ENCODE data around the gene MAPK8. TPM values are rescaled to one million over a fixed set of nuclear protein-coding genes. Genes with fewer than 3 reads are reported as not detected.
A peak's percentile ranks its signal among the peaks of the same experiment; 100 is the strongest.

MAPK8 gene
- total RNA-seq, 1 experiment from 2014 or later, result 47.2 TPM

DNA sequence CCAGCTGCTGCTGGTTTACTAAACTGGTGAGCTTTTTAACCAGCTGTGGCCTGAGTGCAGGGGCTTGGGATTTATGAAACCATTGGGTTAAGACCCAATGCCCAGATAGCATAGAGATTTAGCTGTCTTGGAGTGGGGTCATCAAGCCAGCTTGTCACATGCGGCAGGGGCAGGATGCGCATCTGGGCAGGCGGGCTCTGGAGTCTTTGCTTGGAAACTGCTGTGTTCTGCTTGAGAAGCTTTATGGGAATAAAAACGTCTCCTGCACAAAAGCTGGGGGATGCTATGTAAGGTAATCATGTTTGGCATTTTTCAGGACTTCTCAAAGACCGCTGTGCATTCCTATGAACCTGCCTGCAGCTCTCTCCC, 136.3 kb downstream of the MAPK8 start:
- Histone ChIP-seq H3K27me3 (no peaks in the 10 kb centered on the region), H3K36me3 (no peaks in the 10 kb centered on the region; the same call in 1 of the 2 replicates), H3K4me3 (no peak overlapping the region), H3K9me3 (no peaks in the 10 kb centered on the region)
- DNase-seq, result no peak

DNA sequence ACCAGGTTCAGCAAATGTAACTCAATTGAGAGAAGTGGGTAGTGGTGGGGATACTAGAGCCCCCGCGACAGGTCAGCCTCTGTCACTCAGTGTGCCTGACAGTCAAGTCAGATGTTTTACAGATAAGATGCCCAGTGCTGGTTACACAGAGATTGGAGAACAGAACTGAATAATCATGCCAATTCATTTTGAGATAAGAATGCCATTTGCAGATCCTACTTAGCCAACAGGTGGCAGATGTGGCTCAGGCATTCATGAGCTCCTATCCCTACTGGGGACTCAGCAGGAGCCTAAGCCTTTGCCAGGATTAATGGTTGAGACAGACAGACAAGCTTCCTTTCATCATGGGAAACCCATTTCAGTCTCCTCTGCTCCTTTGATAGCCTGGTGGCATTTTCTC, 137.8 kb downstream of the MAPK8 start:
- H3K36me3 ChIP-seq, result no peaks in the 10 kb centered on the region; the same call in 1 of the 2 replicates

DNA sequence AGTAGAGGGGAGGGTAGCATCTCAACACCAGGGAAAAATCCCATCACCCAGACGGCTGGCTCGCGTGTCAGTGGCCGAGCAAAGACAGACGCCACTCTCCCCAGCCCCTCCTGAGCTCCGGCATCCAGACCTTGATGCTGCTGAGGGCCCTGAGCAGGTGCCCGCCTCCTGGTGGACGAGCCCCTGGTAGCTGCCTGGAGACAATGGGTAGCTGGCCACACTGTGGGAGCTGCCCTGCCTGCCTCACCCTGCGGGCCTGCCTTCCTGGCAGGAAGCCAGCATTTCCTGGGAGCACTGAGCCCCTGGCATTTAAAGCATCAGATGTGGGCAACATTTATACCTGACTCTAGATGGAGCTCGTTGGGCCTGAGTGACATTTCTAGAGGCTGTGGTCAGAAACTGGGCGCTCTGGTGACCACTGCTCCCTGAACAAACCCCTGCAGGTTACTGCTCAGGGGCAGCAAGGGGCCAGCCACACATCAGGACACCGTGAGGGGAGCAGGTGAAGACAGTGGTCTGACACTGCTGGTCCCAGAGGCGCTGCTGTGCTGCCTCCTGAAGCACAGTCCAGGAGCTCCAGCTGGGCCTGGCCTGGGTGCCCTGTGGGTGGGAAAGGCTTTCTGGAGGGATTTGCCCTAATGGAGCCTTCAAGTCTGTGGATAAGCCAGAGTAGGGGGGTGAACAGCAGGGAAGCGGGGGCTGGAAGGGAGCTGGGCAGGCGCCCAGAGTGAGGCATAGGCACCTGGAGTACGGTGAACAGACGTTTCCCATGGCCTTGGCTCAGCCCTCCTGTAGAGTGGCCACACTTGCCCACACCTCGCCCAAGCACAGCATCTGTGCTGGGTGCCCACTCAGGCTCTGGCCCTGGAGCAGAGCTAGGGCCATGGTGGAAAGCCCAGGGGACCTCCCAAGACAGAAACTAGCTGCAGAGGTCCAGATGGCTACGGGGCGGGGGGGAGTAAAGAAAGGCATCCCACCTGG, 138.7 kb downstream of the MAPK8 start:
- Histone ChIP-seq H3K9me3 (no peaks in the 10 kb centered on the region), H3K27me3 (no peaks in the 10 kb centered on the region), H3K4me3 (no peak overlapping the region), H3K36me3 (no peaks in the 10 kb centered on the region; the same call in 1 of the 2 replicates)
- peak; percentile 38 for DNase-seq

More for the DNA sequence above, 137.8 kb downstream of the MAPK8 start:
- H3K27me3 ChIP-seq, result no peaks in the 10 kb centered on the region
- H3K4me3 ChIP-seq, result no peak overlapping the region
- H3K9me3 ChIP-seq, result no peaks in the 10 kb centered on the region
- DNase-seq, result peak; percentile 64

DNA sequence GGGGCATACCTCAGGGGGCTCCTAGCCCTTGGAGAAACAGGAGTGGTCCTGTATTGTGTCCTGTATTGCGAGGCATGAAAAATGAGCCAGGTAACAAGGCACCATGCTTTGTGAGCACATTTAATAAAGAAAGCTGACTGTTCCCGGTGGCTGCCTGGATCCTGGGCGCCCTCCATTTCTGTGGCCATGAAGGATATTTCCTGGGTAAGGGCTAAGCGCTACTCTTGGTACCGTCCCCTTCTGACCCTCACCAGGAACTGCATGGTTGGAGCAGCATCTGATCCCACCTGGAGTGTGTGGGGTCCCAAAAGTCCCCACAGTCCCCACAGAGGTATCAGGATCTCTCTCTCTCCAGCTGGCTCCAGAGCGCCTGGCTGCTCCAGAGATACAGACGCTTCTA, 139.5 kb downstream of the MAPK8 start:
- Histone ChIP-seq H3K27me3 (no peaks in the 10 kb centered on the region), H3K9me3 (no peaks in the 10 kb centered on the region), H3K4me3 (no peak overlapping the region), H3K36me3 (0 out of 2 replicates have a peak, but pooled peaks cover under 1% of the 10 kb centered on the region)
- DNase-seq, result no peak

DNA sequence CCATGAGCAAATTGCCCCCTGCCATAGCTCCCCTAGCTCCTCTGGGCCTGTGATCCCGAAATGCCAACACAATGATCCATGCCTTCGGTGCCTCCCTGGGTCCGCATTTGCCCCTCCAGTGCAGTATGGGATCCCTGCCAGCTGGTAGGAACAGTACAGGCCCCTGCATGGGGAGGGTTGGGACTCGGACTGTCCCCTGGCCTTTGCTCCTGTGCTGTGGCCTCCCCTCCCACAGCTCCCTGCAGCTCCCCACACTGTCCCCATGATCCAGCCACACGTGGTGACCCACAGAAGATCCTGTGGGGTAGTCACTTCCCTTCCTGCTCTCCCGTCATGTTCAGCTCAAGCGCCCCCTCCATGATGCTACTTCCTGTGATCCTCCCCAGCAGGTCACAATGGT, 140.3 kb downstream of the MAPK8 start:
- Histone ChIP-seq H3K4me3 (no peak overlapping the region), H3K27me3 (no peaks in the 10 kb centered on the region), H3K9me3 (no peaks in the 10 kb centered on the region), H3K36me3 (0 out of 2 replicates have a peak, but pooled peaks cover 3% of the 10 kb centered on the region)
- DNase-seq, result no peak

DNA sequence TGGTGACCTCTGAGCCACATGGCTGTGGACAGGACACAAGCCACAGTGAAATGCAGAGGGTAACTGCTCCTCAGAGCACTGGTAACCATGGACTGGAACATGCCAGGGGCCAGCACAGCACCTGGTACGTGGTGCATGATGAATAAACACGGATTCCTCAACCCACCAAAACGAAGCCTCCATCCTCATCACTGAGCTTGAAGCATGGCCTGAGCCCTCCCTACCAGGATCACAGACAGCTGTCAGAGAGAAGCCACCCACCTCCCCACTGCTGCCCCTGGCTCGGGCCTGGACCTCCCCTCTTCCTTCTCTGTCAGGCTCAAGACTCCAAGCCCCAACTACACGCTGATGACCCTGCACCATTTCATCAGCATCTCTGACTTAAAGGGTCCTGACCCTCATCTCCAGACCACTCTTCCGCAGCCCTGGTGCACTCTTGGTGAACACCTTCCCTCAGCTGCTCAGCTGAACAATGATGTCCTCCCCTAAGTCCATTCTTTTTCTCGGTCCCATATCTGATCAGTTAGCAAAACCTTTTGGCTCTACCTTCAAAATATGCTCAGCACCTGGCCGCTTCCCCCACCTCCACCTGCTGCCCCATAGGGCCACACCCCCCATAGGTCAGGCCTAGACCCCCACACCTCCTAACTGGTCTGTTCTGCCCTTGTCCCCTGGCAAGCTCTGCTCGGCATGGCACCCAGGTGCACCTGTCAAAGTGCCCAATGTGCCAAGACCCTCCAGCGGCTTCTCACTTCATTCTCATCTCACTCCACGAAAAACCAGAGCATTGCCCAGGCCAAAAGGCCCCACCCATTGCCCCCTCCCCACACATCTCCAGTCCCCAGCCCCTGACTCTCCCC, 141.1 kb downstream of the MAPK8 start:
- H3K36me3 ChIP-seq, result peaks cover 5% of the 10 kb centered on the region
- no peak overlapping the region for H3K4me3 ChIP-seq
- no peaks in the 10 kb centered on the region for H3K27me3 ChIP-seq
- no peak for DNase-seq
- no peaks in the 10 kb centered on the region for H3K9me3 ChIP-seq

DNA sequence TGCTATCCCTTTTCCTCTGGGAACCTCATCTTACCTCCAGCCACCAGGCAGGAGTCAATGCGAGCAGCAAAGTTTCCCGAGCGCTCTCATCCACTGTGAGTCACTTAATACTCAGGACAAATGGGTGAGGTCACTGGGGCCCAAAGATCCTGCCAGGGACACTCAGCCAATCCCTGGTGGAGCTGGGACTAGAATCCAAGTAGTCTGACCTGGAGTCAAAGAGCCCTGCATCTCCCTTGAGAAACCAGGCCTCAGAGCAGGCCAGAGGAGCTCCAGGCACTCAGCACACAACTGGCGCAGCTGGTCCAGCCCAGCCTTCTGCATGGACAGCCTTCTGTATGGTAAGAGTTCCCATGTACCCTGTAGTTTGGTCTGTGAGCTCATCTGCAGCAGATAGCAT, 142.3 kb downstream of the MAPK8 start:
- Histone ChIP-seq H3K4me3 (no peak overlapping the region), H3K9me3 (no peaks in the 10 kb centered on the region), H3K36me3 (peaks cover 5% of the 10 kb centered on the region), H3K27me3 (no peaks in the 10 kb centered on the region)
- DNase-seq, result peak; percentile 73

DNA sequence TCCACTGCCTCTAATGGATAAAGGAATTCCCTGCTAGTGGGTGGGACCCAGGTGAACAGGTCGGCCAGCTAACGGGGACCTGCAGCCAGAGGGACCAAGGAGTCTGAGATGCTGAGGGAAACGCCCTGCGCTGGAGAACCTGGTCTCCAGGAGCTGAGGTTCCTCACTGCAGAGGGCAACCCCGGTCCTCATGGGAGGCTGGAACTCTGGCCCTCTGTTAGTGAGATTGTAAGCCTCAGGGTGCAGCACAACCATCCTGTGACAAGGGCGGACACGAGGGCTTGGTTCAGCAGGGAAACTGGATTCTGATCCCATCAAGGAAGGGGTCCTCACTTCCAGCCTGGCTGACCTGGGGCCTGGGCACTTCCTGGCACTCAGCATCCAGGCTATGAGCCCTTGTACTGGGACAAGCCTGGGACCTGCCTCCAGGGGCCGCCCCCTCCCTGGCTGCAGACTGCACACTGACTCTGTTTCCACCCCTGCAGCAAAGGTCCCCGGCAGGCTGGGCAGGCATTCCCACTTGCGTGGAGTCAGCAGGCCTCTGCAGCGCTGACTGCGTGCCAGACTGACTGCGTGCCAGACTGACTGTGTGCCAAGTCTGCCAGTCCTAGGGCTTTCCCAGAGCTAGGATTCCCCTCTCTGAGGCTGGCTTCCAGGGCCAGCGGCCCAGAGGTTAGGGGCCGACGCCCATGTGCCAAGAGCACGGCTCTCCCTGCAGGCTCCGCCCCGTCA, 143.2 kb downstream of the MAPK8 start:
- peak; percentile 43 for DNase-seq
- Histone ChIP-seq H3K36me3 (peaks cover 5% of the 10 kb centered on the region), H3K27me3 (no peaks in the 10 kb centered on the region), H3K9me3 (no peaks in the 10 kb centered on the region), H3K4me3 (no peak overlapping the region)

DNA sequence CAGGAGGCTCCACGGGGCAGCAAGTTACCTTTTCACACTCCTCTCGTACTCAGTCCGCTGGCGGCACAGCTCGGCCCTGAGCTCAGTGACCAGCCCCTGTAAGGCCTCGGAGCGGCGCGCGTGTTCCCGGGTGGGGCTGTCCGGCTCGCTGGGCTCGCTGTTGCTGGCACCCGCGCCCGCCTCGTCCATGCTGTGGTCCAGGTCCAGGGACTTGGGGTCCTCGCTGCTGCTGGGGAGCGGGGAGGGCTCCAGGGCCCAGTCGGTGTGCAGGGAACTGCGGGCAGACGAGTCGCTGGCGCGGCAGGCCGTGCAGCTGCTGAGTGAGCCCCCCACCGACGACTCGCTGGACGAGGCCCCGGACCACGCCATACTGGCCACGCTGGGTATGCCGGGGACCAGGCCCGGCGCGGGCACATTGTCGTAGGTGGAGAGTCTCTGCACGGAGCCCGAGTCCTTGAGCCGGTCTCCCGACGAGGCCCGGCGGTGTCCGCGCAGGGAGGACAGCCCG, 143.8 kb downstream of the MAPK8 start:
- H3K4me3 ChIP-seq, result no peak overlapping the region
- no peaks in the 10 kb centered on the region for H3K9me3 ChIP-seq
- no peaks in the 10 kb centered on the region for H3K27me3 ChIP-seq
- H3K36me3 ChIP-seq, result peaks cover 5% of the 10 kb centered on the region
- no peak for DNase-seq

DNA sequence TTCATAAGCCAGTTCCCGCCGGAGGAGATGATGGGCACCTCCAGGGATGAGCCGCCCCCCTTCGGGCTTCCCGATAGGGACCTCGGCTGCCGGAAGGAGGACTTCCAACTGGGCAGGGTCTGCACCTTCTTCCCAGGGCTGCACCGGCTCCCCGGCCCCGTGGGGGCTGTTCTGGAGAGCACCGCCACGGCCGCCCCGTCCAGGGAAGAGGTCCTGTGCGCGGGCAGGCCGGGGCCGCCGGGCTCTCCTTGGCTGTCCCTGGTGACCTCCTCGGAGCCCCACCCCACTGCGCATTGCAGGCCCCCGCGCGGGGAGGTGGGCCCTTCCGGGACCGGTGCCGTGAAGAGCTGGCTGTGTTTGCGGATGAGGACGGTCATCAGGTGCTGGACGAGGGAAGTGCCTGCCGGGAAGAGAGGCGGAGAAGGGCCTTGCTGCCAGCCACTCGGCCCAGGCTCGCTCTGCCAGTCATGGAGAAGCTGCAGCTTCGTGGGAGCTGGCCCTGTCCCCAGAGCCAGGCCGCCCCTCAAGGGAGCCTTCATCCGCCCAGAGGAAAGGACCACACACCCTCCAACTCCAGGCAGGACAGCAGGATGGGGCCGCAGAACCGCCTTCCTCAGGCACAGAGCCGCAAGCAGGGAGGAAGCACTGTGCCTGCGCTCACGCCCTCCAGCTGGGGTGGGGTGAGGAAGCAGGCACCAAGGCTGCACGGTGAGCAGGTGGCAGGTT, 144.4 kb downstream of the MAPK8 start:
- H3K27me3 ChIP-seq, result no peaks in the 10 kb centered on the region
- H3K9me3 ChIP-seq, result no peaks in the 10 kb centered on the region
- peaks cover 5% of the 10 kb centered on the region for H3K36me3 ChIP-seq
- no peak for DNase-seq
- no peak overlapping the region for H3K4me3 ChIP-seq

DNA sequence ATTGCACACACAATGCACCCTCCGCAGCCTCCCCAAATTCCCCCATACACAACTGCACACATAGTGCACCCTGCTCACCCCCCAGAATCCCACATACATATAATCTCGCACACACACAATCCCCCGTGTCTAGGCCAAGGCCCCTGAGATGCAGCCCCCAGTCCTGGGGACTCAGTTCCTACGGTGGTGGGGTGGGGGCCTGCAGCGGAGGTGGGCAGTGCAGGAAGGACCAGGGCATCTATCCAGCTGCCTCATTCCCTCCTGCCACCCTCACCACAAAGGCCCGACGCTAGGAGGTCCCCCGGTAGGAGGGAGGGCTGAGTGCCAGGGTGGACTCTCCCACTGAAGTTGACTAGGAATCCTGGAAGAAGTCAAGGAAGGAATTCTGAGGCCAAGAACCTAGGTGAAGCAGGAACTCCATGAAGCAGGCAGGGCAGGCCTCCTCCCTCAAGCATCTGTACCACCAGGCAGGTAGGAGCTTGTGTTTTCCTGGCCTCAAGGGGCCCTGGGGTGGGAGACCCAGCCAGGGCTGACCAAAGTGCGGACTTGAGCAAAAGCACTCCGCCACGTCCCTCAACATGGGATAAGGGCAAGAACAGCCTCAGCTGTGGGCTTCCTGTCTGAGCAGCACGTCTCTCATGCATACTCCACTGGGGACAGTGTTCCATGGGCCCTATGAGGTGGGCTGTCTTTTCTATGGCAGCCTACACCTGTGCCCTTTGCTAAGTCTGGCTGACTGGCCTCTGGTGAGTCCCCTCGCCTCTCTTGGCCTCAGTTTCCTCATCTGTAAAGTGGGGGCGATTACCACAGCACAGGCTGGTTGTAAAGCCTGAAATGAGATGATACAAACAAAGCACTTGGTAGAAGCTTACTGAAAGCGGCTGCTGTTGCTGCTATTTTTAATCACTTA, 145.7 kb downstream of the MAPK8 start:
- Histone ChIP-seq H3K9me3 (no peaks in the 10 kb centered on the region), H3K36me3 (peaks cover 5% of the 10 kb centered on the region), H3K27me3 (no peaks in the 10 kb centered on the region), H3K4me3 (no peak overlapping the region)
- DNase-seq, result no peak

DNA sequence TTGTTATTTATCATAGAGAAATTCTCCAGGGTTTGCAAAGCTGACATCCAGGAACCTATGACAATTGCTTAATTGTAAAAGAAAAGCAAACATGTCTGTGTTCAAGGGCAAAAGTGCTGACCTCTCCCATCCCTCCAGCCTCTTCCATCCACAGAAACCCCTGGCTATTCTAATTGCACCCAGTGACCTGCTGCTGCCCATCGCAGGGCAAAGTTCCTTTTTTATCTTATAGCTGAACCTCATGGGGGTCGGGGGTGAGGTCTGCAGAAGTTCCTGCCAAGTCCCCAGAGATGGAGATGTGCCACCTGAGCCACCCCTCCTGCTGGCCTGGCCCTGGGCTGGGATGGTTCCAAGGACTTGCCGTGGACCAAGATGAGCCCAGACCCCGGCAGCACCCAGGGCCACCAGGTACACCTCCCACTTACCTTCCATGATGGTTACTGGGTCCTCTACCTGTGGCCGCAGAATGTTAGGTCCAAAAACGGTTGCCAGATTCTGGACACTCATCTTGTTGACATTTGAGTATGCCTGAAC, 146.5 kb downstream of the MAPK8 start:
- no peaks in the 10 kb centered on the region for H3K9me3 ChIP-seq
- H3K4me3 ChIP-seq, result no peak overlapping the region
- DNase-seq, result no peak
- H3K36me3 ChIP-seq, result peaks cover 5% of the 10 kb centered on the region
- H3K27me3 ChIP-seq, result no peaks in the 10 kb centered on the region

DNA sequence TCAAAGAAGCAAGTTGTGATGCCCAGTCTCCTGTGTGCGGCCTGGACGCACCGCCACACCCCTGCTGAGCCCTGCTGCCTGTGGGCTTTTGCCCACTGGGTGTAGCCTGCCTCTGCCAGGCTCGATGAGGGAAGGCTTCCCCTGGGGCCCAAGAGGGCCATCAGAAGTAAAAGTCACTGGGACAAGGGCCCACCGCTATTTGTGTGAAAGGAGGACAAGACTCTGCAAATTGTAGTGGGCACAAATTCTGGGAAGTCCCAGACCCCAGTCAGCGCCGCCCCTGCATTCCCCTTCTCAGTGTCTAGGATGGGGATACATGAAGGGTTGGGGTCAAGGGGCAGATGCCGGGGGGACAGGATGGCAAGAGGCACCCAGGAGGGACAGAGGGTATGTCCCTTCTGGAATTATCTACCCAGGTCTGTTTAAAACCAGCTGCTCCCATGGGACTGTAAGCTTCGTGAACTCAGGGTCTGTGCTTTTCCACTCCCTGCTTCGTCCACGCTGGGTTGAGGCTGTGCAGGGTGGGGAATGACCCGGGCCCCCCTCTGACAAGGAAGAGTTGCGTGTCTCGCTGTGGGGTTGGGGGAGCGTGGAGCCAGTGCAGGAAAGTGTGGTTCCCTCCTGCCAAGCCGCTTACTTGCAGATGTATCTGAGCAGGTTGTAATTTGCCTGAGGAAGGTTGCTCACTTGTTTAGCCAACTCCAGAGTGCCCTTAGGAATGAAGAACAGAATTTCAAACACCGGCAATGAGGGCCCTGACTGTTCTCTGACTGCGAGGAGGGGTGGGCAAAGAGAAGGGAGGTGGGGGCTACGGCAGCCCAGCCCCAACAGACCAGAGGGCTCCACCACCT, 147.2 kb downstream of the MAPK8 start:
- Histone ChIP-seq H3K27me3 (no peaks in the 10 kb centered on the region), H3K36me3 (peaks cover 5% of the 10 kb centered on the region), H3K9me3 (no peaks in the 10 kb centered on the region), H3K4me3 (no peak overlapping the region)
- DNase-seq, result no peak

Measured in MG63 (cell line).